Neuron (in vitro differentiated cells): ENCODE results near the gene GPR176.

Experiments used
- H2AFZ ChIP-seq: one replicate; pipeline ENCODE4 v1.6.1; 2013; ENCODE audit warnings: low read depth, mild to moderate bottlenecking, inconsistent platforms, low read length, moderate library complexity
- H3K27me3 ChIP-seq: one replicate; pipeline ENCODE4 v1.6.1; 2013; ENCODE audit warnings: low read length; ENCODE audit not compliant: insufficient read depth
- H3K36me3 ChIP-seq: one replicate; pipeline ENCODE4 v1.6.1; 2013; ENCODE audit warnings: low read length; ENCODE audit not compliant: insufficient read depth
- H3K4me1 ChIP-seq: one replicate; pipeline ENCODE4 v1.6.1; 2013; ENCODE audit warnings: low read length; ENCODE audit not compliant: insufficient read depth
- H3K4me3 ChIP-seq: 2 replicates; pipeline ENCODE4 v1.5.1; 2013; ENCODE audit warnings: mild to moderate bottlenecking, low read length, moderate library complexity
- H3K9me3 ChIP-seq: one replicate; pipeline ENCODE4 v1.6.1; 2013; ENCODE audit warnings: low read length

Gene GPR176

GRCh38 chr15:39801641-39802309 is 118.3 kb downstream of the GPR176 start:
- Histone ChIP-seq H3K9me3 (no peaks in the 10 kb centered on the region), H3K4me3 (no peak overlapping the region), H3K4me1 (no peaks in the 10 kb centered on the region), H3K27me3 (peaks cover 5% of the 10 kb centered on the region), H2AFZ (no peak overlapping the region), H3K36me3 (no peaks in the 10 kb centered on the region)

GRCh38 chr15:39799552-39800011 is 120.5 kb downstream of the GPR176 start:
- Histone ChIP-seq H3K4me1 (no peaks in the 10 kb centered on the region), H3K9me3 (no peaks in the 10 kb centered on the region), H3K27me3 (no peaks in the 10 kb centered on the region), H3K4me3 (no peak overlapping the region), H2AFZ (no peak overlapping the region), H3K36me3 (no peaks in the 10 kb centered on the region)

GRCh38 chr15:39798382-39798781 is 121.7 kb downstream of the GPR176 start:
- Histone ChIP-seq H3K27me3 (no peaks in the 10 kb centered on the region), H3K36me3 (no peaks in the 10 kb centered on the region), H2AFZ (no peak overlapping the region), H3K4me1 (no peaks in the 10 kb centered on the region), H3K4me3 (no peak overlapping the region), H3K9me3 (no peaks in the 10 kb centered on the region)

GRCh38 chr15:39797407-39797806 is 122.7 kb downstream of the GPR176 start:
- Histone ChIP-seq H3K27me3 (no peaks in the 10 kb centered on the region), H3K36me3 (no peaks in the 10 kb centered on the region), H3K9me3 (no peaks in the 10 kb centered on the region), H3K4me3 (no peak overlapping the region), H3K4me1 (no peaks in the 10 kb centered on the region), H2AFZ (no peak overlapping the region)

GRCh38 chr15:39796601-39797000 is 123.5 kb downstream of the GPR176 start:
- Histone ChIP-seq H3K4me3 (no peak overlapping the region), H3K36me3 (no peaks in the 10 kb centered on the region), H3K27me3 (no peaks in the 10 kb centered on the region), H3K9me3 (no peaks in the 10 kb centered on the region), H2AFZ (no peak overlapping the region), H3K4me1 (no peaks in the 10 kb centered on the region)

- no peak overlapping the region for H3K4me3 ChIP-seq
- no peak overlapping the region for H2AFZ ChIP-seq
- H3K4me1 ChIP-seq = no peaks in the 10 kb centered on the region
- no peaks in the 10 kb centered on the region for H3K9me3 ChIP-seq
- H3K36me3 ChIP-seq = no peaks in the 10 kb centered on the region
- no peaks in the 10 kb centered on the region for H3K27me3 ChIP-seq
Observed at GRCh38 chr15:39795486-39795885, 124.6 kb downstream of the GPR176 start.

- no peak overlapping the region for H2AFZ ChIP-seq
- no peaks in the 10 kb centered on the region for H3K9me3 ChIP-seq
- no peak overlapping the region for H3K4me3 ChIP-seq
- H3K27me3 ChIP-seq = no peaks in the 10 kb centered on the region
- H3K4me1 ChIP-seq = no peaks in the 10 kb centered on the region
- no peaks in the 10 kb centered on the region for H3K36me3 ChIP-seq
Observed at GRCh38 chr15:39794954-39795353, 125.1 kb downstream of the GPR176 start.

GRCh38 chr15:39793923-39794322 is 126.1 kb downstream of the GPR176 start:
- no peaks in the 10 kb centered on the region for H3K4me1 ChIP-seq
- no peaks in the 10 kb centered on the region for H3K36me3 ChIP-seq
- H2AFZ ChIP-seq = no peak overlapping the region
- no peak overlapping the region for H3K4me3 ChIP-seq
- no peaks in the 10 kb centered on the region for H3K27me3 ChIP-seq
- no peaks in the 10 kb centered on the region for H3K9me3 ChIP-seq

GRCh38 chr15:39792844-39793335 is 127.2 kb downstream of the GPR176 start:
- no peaks in the 10 kb centered on the region for H3K4me1 ChIP-seq
- H2AFZ ChIP-seq = no peak overlapping the region
- no peak overlapping the region for H3K4me3 ChIP-seq
- no peaks in the 10 kb centered on the region for H3K36me3 ChIP-seq
- H3K9me3 ChIP-seq = no peaks in the 10 kb centered on the region
- H3K27me3 ChIP-seq = no peaks in the 10 kb centered on the region

- no peaks in the 10 kb centered on the region for H3K9me3 ChIP-seq
- no peak overlapping the region for H2AFZ ChIP-seq
- no peaks in the 10 kb centered on the region for H3K36me3 ChIP-seq
- H3K27me3 ChIP-seq = no peaks in the 10 kb centered on the region
- no peak overlapping the region for H3K4me3 ChIP-seq
- H3K4me1 ChIP-seq = peaks cover 4% of the 10 kb centered on the region
Observed at GRCh38 chr15:39792025-39792843, 127.8 kb downstream of the GPR176 start.

- Histone ChIP-seq H3K9me3 (no peaks in the 10 kb centered on the region), H2AFZ (no peak overlapping the region), H3K4me1 (peaks cover 21% of the 10 kb centered on the region), H3K4me3 (no peak overlapping the region), H3K27me3 (no peaks in the 10 kb centered on the region), H3K36me3 (no peaks in the 10 kb centered on the region)
Observed at GRCh38 chr15:39789736-39790135, 130.3 kb downstream of the GPR176 start.

GRCh38 chr15:39788800-39789565 is 131.1 kb downstream of the GPR176 start:
- H3K9me3 ChIP-seq = no peaks in the 10 kb centered on the region
- H3K4me3 ChIP-seq = no peak overlapping the region
- H3K4me1 ChIP-seq = peaks cover 27% of the 10 kb centered on the region
- no peaks in the 10 kb centered on the region for H3K27me3 ChIP-seq
- no peak overlapping the region for H2AFZ ChIP-seq
- H3K36me3 ChIP-seq = no peaks in the 10 kb centered on the region

GRCh38 chr15:39788108-39788507 is 132.0 kb downstream of the GPR176 start:
- no peaks in the 10 kb centered on the region for H3K9me3 ChIP-seq
- H3K27me3 ChIP-seq = no peaks in the 10 kb centered on the region
- peaks cover 36% of the 10 kb centered on the region for H3K4me1 ChIP-seq
- no peak overlapping the region for H2AFZ ChIP-seq
- H3K36me3 ChIP-seq = no peaks in the 10 kb centered on the region
- H3K4me3 ChIP-seq = no peak overlapping the region
